GM12892 (cell line): ENCODE data around the gene ABCB6.

Experiments used
- POLR2A ChIP-seq: IDR thresholded peaks from 2 replicates; pipeline ENCODE4 v1.6.1; 2011; ENCODE audit warnings: low read depth, low read length, control low read depth
- POLR2AphosphoS5 ChIP-seq: IDR thresholded peaks from 2 replicates; pipeline ENCODE4 v1.6.1; 2011; ENCODE audit warnings: low read depth, low read length, control low read depth
- TAF1 ChIP-seq: IDR thresholded peaks from 2 replicates; pipeline ENCODE4 v1.6.1; 2011; ENCODE audit warnings: low read depth, mild to moderate bottlenecking, control low read depth, low read length, borderline replicate concordance

DNA sequence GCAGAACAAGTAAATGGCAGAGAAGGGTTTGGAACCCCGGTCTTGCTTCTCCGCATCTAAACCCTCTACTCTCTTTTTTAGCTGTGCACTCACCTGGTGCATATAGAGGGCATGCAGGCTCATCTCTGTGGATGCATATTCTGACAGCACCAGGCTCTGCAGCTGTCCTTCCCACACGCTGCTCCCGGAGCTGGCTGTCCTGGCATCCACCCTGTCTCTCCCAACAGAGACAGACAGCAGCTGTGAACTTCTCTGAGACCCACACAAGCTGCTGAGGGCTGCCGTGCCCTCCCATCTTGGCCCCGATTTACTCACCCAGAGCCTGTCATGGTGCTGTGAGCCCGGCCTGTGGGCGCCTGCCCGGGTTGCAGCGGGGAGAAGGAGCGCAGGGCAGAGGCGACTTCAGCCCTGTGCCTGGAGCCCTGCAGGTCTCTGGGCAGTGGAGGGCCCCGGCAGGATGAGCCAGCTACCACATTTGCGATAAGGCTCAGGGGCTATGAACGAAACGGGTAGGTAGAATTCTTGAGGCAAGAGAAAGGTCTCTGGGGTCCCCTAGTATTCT is 3.3 kb upstream of the ABCB6 start:
- no peak for TF ChIP-seq POLR2AphosphoS5
- no peak for TF ChIP-seq POLR2A
- no peak for TF ChIP-seq TAF1
